GM23248 (cell line): ENCODE results near the gene ZNF69. TPM values are rescaled to one million over a fixed set of nuclear protein-coding genes. Genes with fewer than 3 reads are reported as not detected.
A peak's percentile ranks its signal among the peaks of the same experiment; 100 is the strongest.
"Not testable (repeated sequence)": the region's sequence is repeated elsewhere in the genome, so short reads cannot be mapped to it uniquely, and the experiment has no call there.

Source experiments
- DNase-seq: peaks from one replicate; pipeline ENCODE4 v3.0.0-alpha.2; 2015
- H2AFZ ChIP-seq: fragments of 200-600 bp; sonication (generic); 2 replicates; pipeline ENCODE4 v1.6.1; 2016; ENCODE audit warnings: antibody characterized with exemption
- H3F3A ChIP-seq: fragments of 200-600 bp; sonication (generic); 2 replicates; pipeline ENCODE4 v1.6.1; 2016; ENCODE audit warnings: mild to moderate bottlenecking, antibody characterized with exemption, mixed run types; ENCODE audit not compliant: insufficient read depth
- H3K27ac ChIP-seq: fragments of 200-600 bp; sonication (generic); 2 replicates; pipeline ENCODE4 v1.5.1; 2016; ENCODE audit warnings: mild to moderate bottlenecking
- H3K27me3 ChIP-seq: fragments of 200-600 bp; sonication (generic); replicated peaks from 2 replicates; pipeline ENCODE4 v1.6.1; 2016; ENCODE audit warnings: mild to moderate bottlenecking; ENCODE audit not compliant: insufficient read depth
- H3K36me3 ChIP-seq: fragments of 200-600 bp; sonication (generic); 2 replicates; pipeline ENCODE4 v1.6.1; 2016; ENCODE audit warnings: low read depth, mild to moderate bottlenecking
- H3K4me1 ChIP-seq: fragments of 200-600 bp; sonication (generic); 2 replicates; pipeline ENCODE4 v1.6.1; 2016; ENCODE audit warnings: mild to moderate bottlenecking; ENCODE audit not compliant: insufficient read depth
- H3K4me2 ChIP-seq: fragments of 200-600 bp; sonication (generic); one replicate; pipeline ENCODE4 v1.6.1; 2016; ENCODE audit warnings: mild to moderate bottlenecking; ENCODE audit not compliant: unreplicated experiment
- H3K4me3 ChIP-seq: fragments of 200-600 bp; sonication (generic); 2 replicates; pipeline ENCODE4 v1.5.1; 2016; ENCODE audit warnings: mild to moderate bottlenecking
- H3K79me2 ChIP-seq: fragments of 200-600 bp; sonication (generic); 2 replicates; pipeline ENCODE4 v1.6.1; 2016; ENCODE audit warnings: mild to moderate bottlenecking; ENCODE audit not compliant: insufficient read depth
- H3K9ac ChIP-seq: fragments of 200-600 bp; sonication (generic); 2 replicates; pipeline ENCODE4 v1.6.1; 2016; ENCODE audit warnings: mild to moderate bottlenecking
- H3K9me2 ChIP-seq: fragments of 200-600 bp; sonication (generic); 2 replicates; pipeline ENCODE4 v1.6.1; 2016; ENCODE audit warnings: mixed run types, mild to moderate bottlenecking, moderate library complexity; ENCODE audit not compliant: insufficient read depth
- H3K9me3 ChIP-seq: fragments of 200-600 bp; sonication (generic); one replicate; pipeline ENCODE4 v1.6.1; 2017; ENCODE audit warnings: low read depth
- H4K20me1 ChIP-seq: fragments of 200-600 bp; sonication (generic); 2 replicates; pipeline ENCODE4 v1.6.0; 2016; ENCODE audit not compliant: insufficient read depth
- EZH2 ChIP-seq: fragments of 200-600 bp; sonication (generic); IDR thresholded peaks from 2 replicates; pipeline ENCODE4 v1.6.1; 2018; ENCODE audit warnings: antibody characterized with exemption, mild to moderate bottlenecking; ENCODE audit not compliant: insufficient read depth, poor library complexity, severe bottlenecking
- EZH2phosphoT487 ChIP-seq: fragments of 200-600 bp; sonication (generic); IDR thresholded peaks from 2 replicates; pipeline ENCODE4 v1.6.1; 2018; ENCODE audit warnings: antibody characterized with exemption, moderate library complexity, mild to moderate bottlenecking, low read depth; ENCODE audit not compliant: insufficient read depth
- WGBS, 2 experiments: methylation state at CpG; one replicate each; pipeline ENCODE4 v1.1.6; 2015 to 2017; ENCODE audit warnings: low lambda C conversion rate in 2 of 2, low coverage in 1 of 2; ENCODE audit errors: missing lambda C conversion rate in 2 of 2; 5-methylcytosine and 5-hydroxymethylcytosine counted together
- in situ Hi-C: fragments of 300-500 bp; cut with MboI; formaldehyde crosslinking; loops from 2 replicates; pipeline ENCODE4 v1.15.0; 2020
- polyA plus RNA-seq: library from polyadenylated mRNA; unstranded; fragments of >200 nt; fragmentation: Nextera tagmentation; extraction: Ambion mirVana; gene quantifications from 2 replicates; pipeline ENCODE4 v1.2.1, GENCODE V29; 2016
- total RNA-seq: library from RNA; depleted of rRNA; stranded (reverse); fragments of >200 nt; shearing (Covaris generic); gene quantifications from 2 replicates; pipeline ENCODE4 v1.2.3, GENCODE V29; 2014

ZNF69 gene
- total and polyA plus RNA-seq, 2 experiments from 2014 or later: 5.3 to 6.8 TPM

DNA sequence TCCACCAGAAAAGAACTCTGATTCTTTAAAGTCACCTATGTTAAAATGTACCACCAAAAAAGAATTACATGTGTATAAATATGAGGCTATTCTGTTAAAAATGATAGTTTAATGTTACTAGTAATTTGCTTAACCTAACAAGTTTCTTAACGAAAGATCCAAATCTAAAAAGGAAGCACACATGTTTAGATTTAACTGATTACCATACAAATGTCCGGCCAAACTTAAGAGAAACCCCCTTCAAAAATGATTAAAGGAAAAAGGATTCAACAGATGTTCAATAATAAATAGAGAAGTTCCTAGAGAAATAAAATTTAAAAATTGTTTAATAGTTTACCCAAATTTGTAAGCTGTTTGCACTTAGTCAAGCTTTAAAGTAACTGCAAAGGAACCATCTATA is 5.0 kb upstream of the ZNF69 start:
- H2AFZ ChIP-seq: no peak overlapping the region
- in situ Hi-C loops: no loop called here

DNA sequence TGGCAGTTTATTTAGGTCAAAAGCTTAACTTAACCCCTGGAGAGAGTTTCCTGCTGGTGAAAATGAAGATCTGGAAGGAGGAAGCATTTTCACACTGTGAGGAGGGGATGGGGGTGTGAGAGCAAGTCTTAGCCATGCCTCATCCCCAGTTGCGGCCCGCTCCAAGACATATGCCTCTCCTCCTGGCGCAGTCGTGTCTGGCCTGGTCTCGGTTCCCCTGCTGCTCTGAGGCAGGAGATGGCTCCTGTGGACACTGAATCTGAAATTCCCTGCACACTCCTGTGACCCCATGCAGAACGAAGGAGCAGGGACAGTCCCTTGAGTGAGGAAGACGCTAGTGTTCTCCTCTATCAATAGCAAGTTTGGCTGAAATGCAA is 360 bp upstream of the ZNF69 start:
- in situ Hi-C loops: no loop called here

More for the DNA sequence above, 5.0 kb upstream of the ZNF69 start:
- Histone ChIP-seq H3K27ac (no peak overlapping the region), H3K4me3 (no peak overlapping the region), H4K20me1 (no peaks in the 10 kb centered on the region), H3K79me2 (no peaks in the 10 kb centered on the region), H3K9ac (no peak overlapping the region), H3K9me2 (no peaks in the 10 kb centered on the region), H3K27me3 (no peaks in the 10 kb centered on the region), H3K4me2 (no peak overlapping the region), H3K4me1 (peaks cover 6% of the 10 kb centered on the region; the same call in 1 of the 2 replicates), H3F3A (peaks cover 9% of the 10 kb centered on the region; the same call in 1 of the 2 replicates), H3K9me3 (no peaks in the 10 kb centered on the region), H3K36me3 (no peaks in the 10 kb centered on the region)
- TF ChIP-seq EZH2 (no peak), EZH2phosphoT487 (no peak)
- WGBS, 2 experiments: 31 to 34% methylated on average over 2 of the region's 2 CpGs
- no peak for DNase-seq

DNA sequence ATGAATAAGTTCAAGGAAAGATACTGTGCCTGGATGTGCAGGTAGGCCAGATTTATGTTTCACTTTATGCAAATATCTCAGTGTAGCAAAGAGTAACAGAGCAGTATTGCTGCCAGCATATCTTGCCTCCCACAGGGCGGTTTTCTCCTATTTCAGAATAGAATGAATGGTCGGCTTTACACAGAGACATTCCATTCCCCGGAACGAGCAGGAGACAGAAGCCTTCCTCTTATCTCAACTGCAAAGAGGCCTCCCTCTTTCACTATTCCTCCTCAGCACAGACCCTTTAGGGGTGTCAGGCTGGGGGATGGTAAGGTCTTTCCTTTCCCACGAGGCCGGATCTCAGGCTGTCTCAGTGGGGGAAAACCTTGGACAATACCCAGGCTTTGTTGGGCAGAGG is 2.3 kb downstream of the ZNF69 start:
- H3K9me3 ChIP-seq, H3K4me2 ChIP-seq, H3K9ac ChIP-seq, H4K20me1 ChIP-seq, H2AFZ ChIP-seq, H3K4me1 ChIP-seq, H3K27ac ChIP-seq, H3K9me2 ChIP-seq, in situ Hi-C loops, H3K4me3 ChIP-seq, H3K27me3 ChIP-seq, DNase-seq, H3K36me3 ChIP-seq: not testable (repeated sequence)
- H3K79me2 ChIP-seq: peaks cover 57% of the 10 kb centered on the region
- peaks cover 11% of the 10 kb centered on the region; the same call in 1 of the 2 replicates for H3F3A ChIP-seq
- WGBS, 2 experiments: 81 to 90% methylated on average over 6 of the region's 6 CpGs

More for the DNA sequence above, 360 bp upstream of the ZNF69 start:
- TF ChIP-seq EZH2phosphoT487 (no peak), EZH2 (no peak)
- Histone ChIP-seq H3K4me3 (peak overlapping the region; percentile 84), H3K4me1 (peaks cover 6% of the 10 kb centered on the region; the same call in 1 of the 2 replicates), H3K4me2 (peak overlapping the region; percentile 88), H3K36me3 (no peaks in the 10 kb centered on the region), H3K9ac (peak overlapping the region; percentile 79), H3K27me3 (no peaks in the 10 kb centered on the region), H3K9me2 (no peaks in the 10 kb centered on the region), H3K79me2 (peaks cover 32% of the 10 kb centered on the region), H3K27ac (peak overlapping the region; percentile 61), H3F3A (peaks cover 11% of the 10 kb centered on the region; the same call in 1 of the 2 replicates), H2AFZ (peak overlapping the region; percentile 97), H3K9me3 (no peaks in the 10 kb centered on the region), H4K20me1 (no peaks in the 10 kb centered on the region)
- DNase-seq: peak; percentile 70
- WGBS, 2 experiments: 5 to 6% methylated on average over 7 of the region's 7 CpGs

DNA sequence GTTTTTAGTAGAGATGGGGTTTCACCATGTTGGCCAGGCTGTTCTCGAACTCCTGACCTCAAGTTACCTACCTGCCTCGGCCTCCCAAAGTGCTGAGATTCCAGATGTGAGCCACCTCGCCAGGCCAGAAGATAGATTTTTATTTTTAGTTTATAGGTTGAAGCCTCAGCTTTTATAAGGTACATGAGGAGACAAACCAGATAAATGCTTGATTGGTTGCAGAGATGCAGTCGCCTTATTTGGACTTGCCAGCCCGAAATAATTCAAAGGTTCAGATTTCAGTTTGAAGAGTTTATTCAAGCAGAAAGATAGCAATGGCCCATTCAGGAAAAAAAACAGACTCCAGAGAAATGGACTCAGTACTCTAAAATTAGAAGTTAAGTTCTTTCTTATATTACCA is 3.1 kb downstream of the ZNF69 start:
- no peak overlapping the region for H3K9ac ChIP-seq
- peaks cover 11% of the 10 kb centered on the region; the same call in 1 of the 2 replicates for H3F3A ChIP-seq
- no peak for DNase-seq
- no peaks in the 10 kb centered on the region for H3K9me2 ChIP-seq
- H3K4me2 ChIP-seq: no peak overlapping the region
- peaks cover 6% of the 10 kb centered on the region; the same call in 1 of the 2 replicates for H3K4me1 ChIP-seq
- no peak overlapping the region for H3K27ac ChIP-seq
- H3K27me3 ChIP-seq: no peaks in the 10 kb centered on the region
- H3K9me3 ChIP-seq: no peaks in the 10 kb centered on the region
- WGBS, 2 experiments: 93 to 98% methylated on average over 5 of the region's 5 CpGs
- TF ChIP-seq EZH2 (no peak), EZH2phosphoT487 (no peak)
- H3K79me2 ChIP-seq: peaks cover 57% of the 10 kb centered on the region
- no peak overlapping the region for H3K4me3 ChIP-seq
- H4K20me1 ChIP-seq: no peaks in the 10 kb centered on the region
- in situ Hi-C loops: no loop called here
- H2AFZ ChIP-seq: no peak overlapping the region
- no peaks in the 10 kb centered on the region for H3K36me3 ChIP-seq

- 95 to 99% methylated on average over 6 of the region's 6 CpGs for WGBS, 2 experiments
- Histone ChIP-seq H3K4me3 (no peak overlapping the region), H3K36me3 (no peaks in the 10 kb centered on the region), H3K27me3 (no peaks in the 10 kb centered on the region), H3K79me2 (peaks cover 53% of the 10 kb centered on the region), H4K20me1 (no peaks in the 10 kb centered on the region), H3K27ac (no peak overlapping the region), H3K9me2 (no peaks in the 10 kb centered on the region), H3K9me3 (no peaks in the 10 kb centered on the region), H3K4me2 (no peak overlapping the region), H3K9ac (no peak overlapping the region), H3K4me1 (no peaks in the 10 kb centered on the region), H3F3A (no peaks in the 10 kb centered on the region), H2AFZ (no peak overlapping the region)
- TF ChIP-seq EZH2phosphoT487: no peak
- TF ChIP-seq EZH2: no peak
- in situ Hi-C loops: no loop called here
- no peak for DNase-seq
Measured at GRCh38 chr19:11894851-11895250, 7.3 kb downstream of the ZNF69 start.
